Measurements from ENCODE around the gene CCDC13. TPM values are rescaled to one million over a fixed set of nuclear protein-coding genes. Genes with fewer than 3 reads are reported as not detected.

CCDC13 gene
- total RNA-seq, 2 experiments from 2014 or later = 0.63 TPM; not detected in 1

GRCh38 chr3:42739401-42740158 is 33.5 kb downstream of the CCDC13 start:
- Mint-ChIP-seq H3K4me3 (no peak overlapping the region), H3K27me3 (ENCODE audit: low read depth) (no peaks in the 10 kb centered on the region), H3K4me1 (ENCODE audit: low read depth) (peaks cover 8% of the 10 kb centered on the region), H3K27ac (no peak overlapping the region), H3K9me3 (ENCODE audit: insufficient read depth) (no peaks in the 10 kb centered on the region), H3K36me3 (ENCODE audit: low read depth) (no peaks in the 10 kb centered on the region)
- DNase-seq = no peak
- ChIA-PET CTCF (no interaction called here), POLR2A (no interaction called here)
- ATAC-seq = no peak

- no peaks in the 10 kb centered on the region for H3K36me3 Mint-ChIP-seq (ENCODE audit: low read depth)
- no peak overlapping the region for H3K4me3 Mint-ChIP-seq
- no peaks in the 10 kb centered on the region for H3K9me3 Mint-ChIP-seq (ENCODE audit: insufficient read depth)
- H3K27ac Mint-ChIP-seq = no peak overlapping the region
- no peak for ATAC-seq
- H3K27me3 Mint-ChIP-seq (ENCODE audit: low read depth) = no peaks in the 10 kb centered on the region
- POLR2A ChIA-PET = no interaction called here
- no peak for DNase-seq
- no peaks in the 10 kb centered on the region for H3K4me1 Mint-ChIP-seq (ENCODE audit: low read depth)
- CTCF ChIA-PET = interaction anchor here (1.2 to 1.4 kb wide), 2 partner anchors 9 to 11 kb away, joined by 3 to 4 read pairs; no protein-coding TSS in a partner anchor
Observed at GRCh38 chr3:42736531-42736930, 36.5 kb downstream of the CCDC13 start.

- no peak for ATAC-seq
- POLR2A ChIA-PET = no interaction called here
Observed at GRCh38 chr3:42736081-42736480, 37.0 kb downstream of the CCDC13 start.

DNA sequence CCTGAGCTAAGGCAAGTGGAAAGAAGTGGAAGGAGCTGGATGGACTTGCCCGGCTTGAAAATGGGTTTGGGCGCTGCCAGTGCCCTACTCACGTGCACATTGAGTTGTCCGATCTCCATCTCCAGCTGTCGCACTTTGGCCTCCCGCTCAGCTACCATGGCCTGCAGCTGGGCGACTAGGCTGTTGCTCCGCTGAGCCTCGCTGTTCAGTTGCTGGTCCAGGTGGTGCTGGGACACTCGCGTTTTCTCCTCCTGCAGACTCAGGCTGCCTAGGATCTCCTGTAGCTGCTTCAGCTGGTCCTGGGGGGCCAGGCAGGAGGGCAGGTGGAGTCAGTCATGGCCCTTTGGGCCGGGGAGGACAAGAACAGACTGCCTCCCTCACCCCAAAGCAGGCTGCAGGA is 37.4 kb downstream of the CCDC13 start:
- Mint-ChIP-seq H3K27me3 (ENCODE audit: low read depth) (no peaks in the 10 kb centered on the region), H3K27ac (no peak overlapping the region), H3K4me3 (no peak overlapping the region), H3K36me3 (ENCODE audit: low read depth) (no peaks in the 10 kb centered on the region), H3K9me3 (ENCODE audit: insufficient read depth) (no peaks in the 10 kb centered on the region), H3K4me1 (ENCODE audit: low read depth) (no peaks in the 10 kb centered on the region)
- POLR2A ChIA-PET = no interaction called here
- CTCF ChIA-PET = interaction anchor here (1.2 to 1.4 kb wide), 2 partner anchors 10 to 12 kb away, joined by 3 to 4 read pairs; no protein-coding TSS in a partner anchor
- no peak for DNase-seq
- ATAC-seq = no peak

More at GRCh38 chr3:42736081-42736480, 37.0 kb downstream of the CCDC13 start:
- H3K27me3 Mint-ChIP-seq (ENCODE audit: low read depth) = no peaks in the 10 kb centered on the region
- H3K27ac Mint-ChIP-seq = no peak overlapping the region
- no peaks in the 10 kb centered on the region for H3K9me3 Mint-ChIP-seq (ENCODE audit: insufficient read depth)
- CTCF ChIA-PET = interaction anchor here (1.2 to 1.4 kb wide), 2 partner anchors 9 to 12 kb away, joined by 3 to 4 read pairs; no protein-coding TSS in a partner anchor
- H3K4me3 Mint-ChIP-seq = no peak overlapping the region
- H3K36me3 Mint-ChIP-seq (ENCODE audit: low read depth) = no peaks in the 10 kb centered on the region
- H3K4me1 Mint-ChIP-seq (ENCODE audit: low read depth) = no peaks in the 10 kb centered on the region
- no peak for DNase-seq

DNA sequence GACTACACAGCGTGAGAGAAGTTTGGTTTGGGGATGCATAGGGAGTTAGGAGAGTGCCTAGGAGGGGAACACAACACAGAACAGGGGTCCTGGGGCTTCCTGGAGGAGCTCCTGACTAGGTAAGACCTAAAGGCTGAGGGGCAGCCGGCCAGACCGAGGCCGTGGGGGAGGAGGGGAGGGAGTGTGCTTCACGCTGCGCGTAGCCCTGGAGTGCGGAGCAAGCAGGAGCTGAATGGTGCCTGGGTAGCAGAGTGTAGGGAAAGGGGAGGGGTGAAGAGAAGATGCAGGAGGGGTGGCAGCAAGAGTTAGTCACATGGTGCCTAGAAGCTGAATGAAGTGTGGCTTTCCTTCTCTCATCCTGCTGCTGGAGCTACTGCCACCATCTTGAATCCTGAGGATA is 38.0 kb downstream of the CCDC13 start:
- no peak overlapping the region for H3K27ac Mint-ChIP-seq
- H3K4me3 Mint-ChIP-seq = no peak overlapping the region
- ChIA-PET POLR2A (no interaction called here), CTCF (no interaction called here)
- DNase-seq (no peak), ATAC-seq (no peak)
- H3K36me3 Mint-ChIP-seq (ENCODE audit: low read depth) = no peaks in the 10 kb centered on the region
- H3K27me3 Mint-ChIP-seq (ENCODE audit: low read depth) = no peaks in the 10 kb centered on the region
- no peaks in the 10 kb centered on the region for H3K4me1 Mint-ChIP-seq (ENCODE audit: low read depth)
- no peaks in the 10 kb centered on the region for H3K9me3 Mint-ChIP-seq (ENCODE audit: insufficient read depth)

- H3K27ac Mint-ChIP-seq = no peak overlapping the region
- H3K4me1 Mint-ChIP-seq (ENCODE audit: low read depth) = no peaks in the 10 kb centered on the region
- ChIA-PET POLR2A (no interaction called here), CTCF (no interaction called here)
- no peak overlapping the region for H3K4me3 Mint-ChIP-seq
- no peak for ATAC-seq
- H3K9me3 Mint-ChIP-seq (ENCODE audit: insufficient read depth) = no peaks in the 10 kb centered on the region
- DNase-seq = no peak
- H3K36me3 Mint-ChIP-seq (ENCODE audit: low read depth) = no peaks in the 10 kb centered on the region
- no peaks in the 10 kb centered on the region for H3K27me3 Mint-ChIP-seq (ENCODE audit: low read depth)
Observed at GRCh38 chr3:42734263-42734860, 38.7 kb downstream of the CCDC13 start.

DNA sequence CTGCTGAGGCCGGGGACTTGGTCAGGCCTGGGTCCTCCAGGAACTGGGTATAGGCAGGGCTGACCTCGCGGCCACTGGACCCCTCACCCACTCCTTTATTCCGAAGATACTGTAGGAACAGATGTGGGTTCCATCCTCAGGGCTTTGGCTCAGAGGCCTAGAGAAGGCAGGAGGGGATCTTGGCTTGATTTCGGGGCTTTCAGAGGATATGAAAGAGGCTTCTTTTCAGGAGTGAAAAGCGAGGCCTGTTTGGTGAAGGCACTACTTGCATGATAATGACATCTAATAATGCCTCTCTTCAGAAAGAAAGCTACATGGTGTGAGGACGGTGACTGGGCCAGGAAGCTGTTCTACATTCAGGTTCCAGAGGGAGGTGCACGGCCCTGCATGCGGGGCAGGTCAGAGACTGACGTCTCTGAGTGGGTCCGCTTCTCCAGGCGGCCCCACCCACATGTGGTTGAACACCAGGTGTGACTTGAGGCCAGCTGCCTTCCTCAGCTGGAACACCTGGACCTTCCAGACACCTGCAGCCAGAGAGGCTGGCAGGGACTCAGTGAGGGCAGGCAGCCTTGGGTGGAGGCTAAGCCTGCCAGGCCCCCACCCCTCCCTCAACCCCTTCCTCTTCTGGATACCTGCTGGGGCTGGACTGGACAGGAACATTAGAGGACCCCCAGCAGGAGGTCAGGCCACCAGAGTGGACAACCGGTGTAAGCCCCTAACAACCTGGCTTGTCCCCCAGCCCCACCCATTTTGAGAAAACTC is 39.4 kb downstream of the CCDC13 start:
- ChIA-PET POLR2A (no interaction called here), CTCF (interaction anchor here (1.3 kb wide), 1 partner anchor 34 kb away, joined by 3 read pairs; no protein-coding TSS in a partner anchor)
- no peak for DNase-seq
- Mint-ChIP-seq H3K27ac (no peak overlapping the region), H3K4me3 (no peak overlapping the region), H3K36me3 (ENCODE audit: low read depth) (no peaks in the 10 kb centered on the region), H3K4me1 (ENCODE audit: low read depth) (no peaks in the 10 kb centered on the region), H3K9me3 (ENCODE audit: insufficient read depth) (no peaks in the 10 kb centered on the region), H3K27me3 (ENCODE audit: low read depth) (no peaks in the 10 kb centered on the region)
- no peak for ATAC-seq

GRCh38 chr3:42732829-42733459 is 40.1 kb downstream of the CCDC13 start:
- no peak overlapping the region for H3K4me3 Mint-ChIP-seq
- no peak for DNase-seq
- no peaks in the 10 kb centered on the region for H3K9me3 Mint-ChIP-seq (ENCODE audit: insufficient read depth)
- H3K27me3 Mint-ChIP-seq (ENCODE audit: low read depth) = peaks cover 2% of the 10 kb centered on the region
- ChIA-PET POLR2A (interaction anchor here (0.6 kb wide), 1 partner anchor 178 kb away, joined by 4 read pairs; no protein-coding TSS in a partner anchor), CTCF (interaction anchor here (1.3 kb wide), 1 partner anchor 34 kb away, joined by 3 read pairs; no protein-coding TSS in a partner anchor)
- ATAC-seq = no peak
- no peak overlapping the region for H3K27ac Mint-ChIP-seq
- no peaks in the 10 kb centered on the region for H3K36me3 Mint-ChIP-seq (ENCODE audit: low read depth)
- no peaks in the 10 kb centered on the region for H3K4me1 Mint-ChIP-seq (ENCODE audit: low read depth)

DNA sequence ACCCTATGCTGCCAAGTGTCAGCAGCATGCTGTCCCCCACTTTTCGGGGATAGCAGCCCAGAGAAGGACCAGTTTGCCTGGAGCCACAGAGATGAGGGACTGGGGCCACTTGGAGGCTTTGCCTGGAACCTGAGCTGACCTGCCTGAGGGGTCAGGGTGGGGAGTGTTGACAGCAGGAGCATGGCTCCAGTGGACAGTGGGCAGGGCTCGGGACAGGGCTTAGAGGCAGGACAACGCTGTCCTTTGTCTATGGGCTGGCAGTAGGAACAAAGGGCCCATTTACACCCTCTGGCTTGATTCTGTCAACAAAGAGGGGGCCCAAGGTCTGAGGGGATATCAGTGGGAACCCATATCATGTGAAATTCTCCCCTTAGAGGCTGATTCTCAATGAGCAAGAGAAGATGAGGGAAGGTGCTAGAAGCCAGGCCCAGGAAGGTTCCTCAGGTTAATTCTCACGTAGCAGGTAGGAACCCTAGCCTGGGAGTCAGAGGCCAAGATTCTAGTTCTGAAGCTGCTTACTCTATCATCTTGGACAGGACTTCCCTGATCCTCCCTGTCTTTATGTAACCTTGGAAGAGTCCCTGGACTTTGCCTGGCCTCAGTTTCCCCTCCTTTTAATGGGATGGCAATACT is 40.7 kb downstream of the CCDC13 start:
- H3K36me3 Mint-ChIP-seq (ENCODE audit: low read depth) = no peaks in the 10 kb centered on the region
- H3K9me3 Mint-ChIP-seq (ENCODE audit: insufficient read depth) = no peaks in the 10 kb centered on the region
- H3K27me3 Mint-ChIP-seq (ENCODE audit: low read depth) = peaks cover 7% of the 10 kb centered on the region
- DNase-seq (no peak), ATAC-seq (no peak)
- ChIA-PET POLR2A (interaction anchor here (0.6 to 0.8 kb wide), 2 partner anchors 177 to 315 kb away, joined by 3 to 4 read pairs; no protein-coding TSS in a partner anchor), CTCF (interaction anchor here (1.3 kb wide), 1 partner anchor 33 kb away, joined by 3 read pairs; no protein-coding TSS in a partner anchor)
- no peak overlapping the region for H3K27ac Mint-ChIP-seq
- H3K4me1 Mint-ChIP-seq (ENCODE audit: low read depth) = no peaks in the 10 kb centered on the region
- H3K4me3 Mint-ChIP-seq = no peak overlapping the region

DNA sequence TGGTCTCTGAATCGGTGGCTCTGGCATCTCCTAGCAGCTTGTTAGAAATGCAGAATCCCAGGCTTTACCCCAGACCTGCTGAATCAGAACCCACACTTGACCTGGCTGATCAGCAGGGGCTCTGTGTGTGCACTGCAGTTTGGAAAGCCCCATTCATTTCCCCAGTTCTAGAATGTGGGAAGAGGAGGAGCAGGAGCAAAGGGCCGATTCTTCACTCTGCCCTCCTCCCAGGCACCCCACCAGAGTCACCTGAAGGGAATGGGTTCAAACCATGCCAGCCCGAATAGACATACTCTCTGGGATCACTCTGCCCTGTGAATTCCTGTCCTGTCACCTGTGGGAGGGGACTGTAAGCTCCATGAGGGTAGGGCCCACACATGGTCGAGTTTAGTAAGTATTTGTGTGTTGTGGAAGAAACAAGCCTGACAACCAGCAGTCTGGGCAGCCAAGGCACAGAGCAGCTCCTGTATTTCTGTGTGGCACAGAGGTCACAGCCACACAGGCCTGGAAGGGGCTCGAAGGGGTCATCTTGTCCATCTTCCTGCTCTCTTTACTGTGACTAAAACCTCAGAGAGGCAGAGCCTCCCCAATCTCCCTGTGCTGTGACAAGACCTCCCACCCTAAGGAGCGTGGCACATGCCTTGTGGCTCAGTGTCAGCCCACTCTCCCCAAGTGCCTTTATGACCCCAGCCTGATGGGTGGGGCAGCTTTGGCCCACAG is 41.4 kb downstream of the CCDC13 start:
- Mint-ChIP-seq H3K36me3 (ENCODE audit: low read depth) (no peaks in the 10 kb centered on the region), H3K27ac (no peak overlapping the region), H3K4me3 (no peak overlapping the region), H3K27me3 (ENCODE audit: low read depth) (peaks cover 7% of the 10 kb centered on the region), H3K4me1 (ENCODE audit: low read depth) (no peaks in the 10 kb centered on the region), H3K9me3 (ENCODE audit: insufficient read depth) (no peaks in the 10 kb centered on the region)
- DNase-seq = no peak
- CTCF ChIA-PET = no interaction called here
- ATAC-seq = no peak
- POLR2A ChIA-PET = interaction anchor here (0.8 kb wide), 1 partner anchor 314 kb away, joined by 3 read pairs; no protein-coding TSS in a partner anchor
